Activated T-cell treated with anti-CD3 and anti-CD28 coated beads, Interleukin-2, amount 50 U/mL, for 72 hours (primary cell): ENCODE data around the gene UNC13A. TPM values are rescaled to one million over a fixed set of nuclear protein-coding genes. Genes with fewer than 3 reads are reported as not detected.

ENCODE experiments used
- ATAC-seq, 2 donors: fragments of 150-1000 bp; cut with Tn5 transposase; replicated peaks in 1 of 2; 2 replicates each; pipeline ENCODE4 v1.10.0; 2021; ENCODE audit warnings: moderate library complexity in 2 of 2, mild to moderate bottlenecking in 1 of 2
- DNase-seq, 2 donors: peaks; one replicate each; pipeline ENCODE4 v3.0.0; 2021 to 2022; ENCODE audit warnings: mixed read lengths in 1 of 2
- H3K27ac Mint-ChIP-seq: one replicate; pipeline ENCODE4 v1.8.0; 2022; ENCODE audit warnings: mild to moderate bottlenecking, moderate library complexity, mixed read lengths
- H3K27me3 Mint-ChIP-seq: one replicate; pipeline ENCODE4 v1.8.0; 2022; ENCODE audit warnings: low read depth, mixed read lengths
- H3K36me3 Mint-ChIP-seq, 2 donors: one replicate each; pipeline ENCODE4 v1.8.0; 2022; ENCODE audit warnings: mixed read lengths in 2 of 2, mild to moderate bottlenecking in 1 of 2; ENCODE audit not compliant: insufficient read depth in 2 of 2
- H3K4me1 Mint-ChIP-seq: one replicate; pipeline ENCODE4 v1.8.0; 2022; ENCODE audit warnings: low read depth, mixed read lengths
- H3K4me3 Mint-ChIP-seq, 2 donors: one replicate each; pipeline ENCODE4 v1.8.0; 2022; ENCODE audit warnings: mild to moderate bottlenecking in 2 of 2, mixed read lengths in 2 of 2, moderate library complexity in 2 of 2
- H3K9me3 Mint-ChIP-seq, 2 donors: one replicate each; pipeline ENCODE4 v1.8.0; 2022; ENCODE audit warnings: mixed read lengths in 2 of 2
- total RNA-seq, 2 donors: library from RNA; stranded (reverse); gene quantifications; one replicate each; pipeline ENCODE4 v1.2.3, GENCODE V29; 2022

Gene UNC13A
- total RNA-seq, 2 donors from 2014 or later, result 0.31 to 0.32 TPM

GRCh38 chr19:17673937-17674799, 14.0 kb downstream of the UNC13A start:
- Mint-ChIP-seq H3K4me1 (no peaks in the 10 kb centered on the region), H3K27me3 (peaks cover 25% of the 10 kb centered on the region), H3K9me3 (peaks cover 1 to 2% of the 10 kb centered on the region in 2 donors), H3K36me3 (no peaks in the 10 kb centered on the region), H3K4me3 (no peak overlapping the region), H3K27ac (no peak overlapping the region)
- DNase-seq, result no peak
- no peak for ATAC-seq

GRCh38 chr19:17671906-17672305, 16.2 kb downstream of the UNC13A start:
- Mint-ChIP-seq H3K4me1 (no peaks in the 10 kb centered on the region), H3K36me3 (no peaks in the 10 kb centered on the region)
- no peak for DNase-seq

DNA sequence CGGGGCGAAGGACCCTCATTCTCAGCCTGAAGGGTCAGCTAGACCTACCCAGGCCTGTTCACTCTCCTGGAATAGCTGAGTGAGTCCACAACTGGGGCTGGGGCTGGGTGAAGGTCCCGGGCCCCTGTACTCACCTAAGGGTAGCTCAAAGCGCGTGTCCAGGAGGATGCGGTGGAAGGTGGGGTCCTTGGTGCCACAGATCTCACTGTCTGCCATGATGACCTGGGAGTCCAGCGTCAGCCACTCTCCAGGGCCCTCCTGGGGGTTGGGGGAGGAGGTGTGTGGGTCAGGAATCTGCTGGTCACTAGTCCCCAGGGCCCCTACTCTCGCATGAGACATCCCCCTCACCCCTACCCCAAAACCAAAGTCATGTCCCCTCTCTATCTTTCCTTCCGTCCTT, 18.7 kb downstream of the UNC13A start:
- Mint-ChIP-seq H3K9me3 (peaks cover 1 to 5% of the 10 kb centered on the region in 2 donors), H3K27me3 (peaks cover 6% of the 10 kb centered on the region), H3K27ac (no peak overlapping the region), H3K4me3 (no peak overlapping the region), H3K4me1 (no peaks in the 10 kb centered on the region), H3K36me3 (peaks cover 7 to 10% of the 10 kb centered on the region in 2 donors)
- ATAC-seq (no peak), DNase-seq (no peak)

More at GRCh38 chr19:17671906-17672305, 16.2 kb downstream of the UNC13A start:
- Mint-ChIP-seq H3K4me3 (no peak overlapping the region), H3K27me3 (peaks cover 10% of the 10 kb centered on the region), H3K27ac (no peak overlapping the region), H3K9me3 (peaks cover 1 to 2% of the 10 kb centered on the region in 2 donors)
- no peak for ATAC-seq

- Mint-ChIP-seq H3K9me3 (peaks cover 0 to 4% of the 10 kb centered on the region in 2 donors), H3K36me3 (peaks cover 7 to 10% of the 10 kb centered on the region in 2 donors), H3K27ac (no peak overlapping the region), H3K4me3 (no peak overlapping the region), H3K27me3 (no peaks in the 10 kb centered on the region), H3K4me1 (no peaks in the 10 kb centered on the region)
- ATAC-seq (no peak), DNase-seq (no peak)
Observed at GRCh38 chr19:17665058-17665457, 23.1 kb downstream of the UNC13A start.

DNA sequence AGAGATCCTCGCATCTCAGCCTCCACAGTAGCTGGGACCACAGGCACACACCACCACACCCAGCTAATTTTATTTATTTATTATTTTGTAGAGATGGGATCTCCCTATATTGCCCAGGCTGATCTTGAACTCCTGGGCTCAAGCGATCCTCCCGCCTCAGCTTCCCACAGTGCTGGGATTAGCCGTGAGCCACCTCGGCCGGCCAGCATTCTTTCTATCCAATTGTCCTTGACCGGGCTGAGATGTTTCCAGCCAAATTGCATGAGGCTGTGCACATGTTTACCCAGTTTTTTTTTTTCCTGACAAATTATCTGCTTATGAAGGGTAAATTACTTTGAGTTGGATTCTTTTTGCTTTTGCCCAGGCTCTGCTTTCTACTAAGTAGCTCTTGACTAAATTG, 28.2 kb downstream of the UNC13A start:
- DNase-seq (no peak), ATAC-seq (no peak)
- Mint-ChIP-seq H3K4me3 (no peak overlapping the region), H3K27ac (no peak overlapping the region), H3K27me3 (peaks cover 14% of the 10 kb centered on the region), H3K4me1 (no peaks in the 10 kb centered on the region), H3K9me3 (peaks cover 0 to under 1% of the 10 kb centered on the region in 2 donors), H3K36me3 (peaks cover 3 to 4% of the 10 kb centered on the region in 2 donors)

DNA sequence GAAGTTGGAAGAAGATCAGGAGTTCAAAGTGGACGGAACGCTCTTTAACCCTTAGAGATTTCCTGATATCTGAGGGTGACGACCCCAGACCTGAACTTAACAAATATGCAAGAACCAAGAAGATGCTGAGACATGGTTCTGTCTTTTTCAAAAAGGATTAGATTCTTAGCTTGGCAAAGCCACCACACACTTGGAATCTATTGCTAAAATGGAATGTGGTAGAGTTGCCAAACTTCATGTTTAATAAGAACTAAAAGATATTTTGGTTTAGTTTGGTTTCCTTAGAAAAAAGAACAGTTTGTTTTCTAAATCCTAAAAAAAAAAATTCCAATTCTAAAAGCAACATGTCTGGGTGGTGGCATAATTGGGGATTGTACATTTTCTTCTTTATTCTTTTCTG, 29.5 kb downstream of the UNC13A start:
- no peaks in the 10 kb centered on the region for H3K9me3 Mint-ChIP-seq
- no peak overlapping the region for H3K4me3 Mint-ChIP-seq
- peaks cover 24% of the 10 kb centered on the region for H3K27me3 Mint-ChIP-seq
- no peak for ATAC-seq
- H3K4me1 Mint-ChIP-seq, result no peaks in the 10 kb centered on the region
- no peak for DNase-seq
- H3K27ac Mint-ChIP-seq, result no peak overlapping the region
- H3K36me3 Mint-ChIP-seq, result peaks cover 0 to 1% of the 10 kb centered on the region in 2 donors

DNA sequence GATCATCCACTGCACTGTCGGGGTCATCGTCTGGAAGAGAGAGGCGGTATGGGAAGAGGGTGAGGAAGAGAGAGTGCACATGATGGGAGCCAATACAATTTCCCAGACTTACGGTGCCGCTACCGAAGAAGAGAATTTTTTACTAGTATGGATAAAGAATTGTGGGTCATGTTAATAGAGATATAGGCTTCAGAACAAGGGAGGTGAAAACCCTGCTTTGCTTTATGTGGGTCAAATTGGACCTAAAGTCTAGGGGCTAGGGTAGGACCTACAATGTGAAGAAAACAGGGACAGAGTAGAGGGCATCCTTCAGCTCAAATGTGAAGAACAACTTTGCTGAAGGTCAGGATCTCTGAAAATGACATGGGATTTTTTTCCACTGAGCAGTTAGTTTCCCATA, 29.9 kb downstream of the UNC13A start:
- H3K27me3 Mint-ChIP-seq, result peaks cover 24% of the 10 kb centered on the region
- ATAC-seq, result no peak
- no peak overlapping the region for H3K4me3 Mint-ChIP-seq
- H3K27ac Mint-ChIP-seq, result no peak overlapping the region
- no peak for DNase-seq
- H3K9me3 Mint-ChIP-seq, result no peaks in the 10 kb centered on the region
- peaks cover 0 to 1% of the 10 kb centered on the region in 2 donors for H3K36me3 Mint-ChIP-seq
- no peaks in the 10 kb centered on the region for H3K4me1 Mint-ChIP-seq

- Mint-ChIP-seq H3K36me3 (peaks cover 0 to 1% of the 10 kb centered on the region in 2 donors), H3K27me3 (peaks cover 24% of the 10 kb centered on the region), H3K9me3 (no peaks in the 10 kb centered on the region), H3K27ac (no peak overlapping the region), H3K4me1 (no peaks in the 10 kb centered on the region), H3K4me3 (no peak overlapping the region)
- ATAC-seq (no peak), DNase-seq (no peak)
Observed at GRCh38 chr19:17656970-17657369, 31.2 kb downstream of the UNC13A start.

GRCh38 chr19:17655751-17656472, 32.2 kb downstream of the UNC13A start:
- no peak overlapping the region for H3K4me3 Mint-ChIP-seq
- no peaks in the 10 kb centered on the region for H3K4me1 Mint-ChIP-seq
- ATAC-seq (no peak), DNase-seq (no peak)
- peaks cover 0 to 1% of the 10 kb centered on the region in 2 donors for H3K36me3 Mint-ChIP-seq
- H3K9me3 Mint-ChIP-seq, result no peaks in the 10 kb centered on the region
- H3K27me3 Mint-ChIP-seq, result peaks cover 24% of the 10 kb centered on the region
- no peak overlapping the region for H3K27ac Mint-ChIP-seq

DNA sequence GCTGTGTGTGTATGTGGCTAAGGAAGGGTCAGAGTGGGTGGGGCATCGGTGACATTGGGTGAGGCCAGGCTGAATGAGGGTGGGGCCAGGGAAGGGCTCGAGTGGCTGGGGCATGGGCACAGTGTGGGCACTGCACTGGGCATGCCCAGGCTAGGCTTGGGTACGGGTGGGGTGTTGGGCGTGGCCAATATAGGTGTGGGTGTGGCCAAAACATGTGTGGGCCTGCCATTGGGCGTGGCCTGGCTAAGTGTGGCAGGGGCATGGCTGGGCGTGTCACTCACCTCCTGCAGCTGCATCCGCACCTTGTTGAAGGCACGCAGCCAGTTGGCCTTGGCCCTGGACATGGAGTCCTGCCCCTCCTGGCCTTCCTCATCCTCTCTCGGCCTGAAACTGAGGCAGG, 33.2 kb downstream of the UNC13A start:
- H3K27me3 Mint-ChIP-seq, result peaks cover 24% of the 10 kb centered on the region
- DNase-seq, result peak; percentile 5
- H3K9me3 Mint-ChIP-seq, result no peaks in the 10 kb centered on the region
- H3K4me3 Mint-ChIP-seq, result no peak overlapping the region
- no peak overlapping the region for H3K27ac Mint-ChIP-seq
- no peaks in the 10 kb centered on the region for H3K4me1 Mint-ChIP-seq
- ATAC-seq, result no peak
- peaks cover 0 to 1% of the 10 kb centered on the region in 2 donors for H3K36me3 Mint-ChIP-seq

GRCh38 chr19:17652627-17653026, 35.5 kb downstream of the UNC13A start:
- no peak for DNase-seq
- Mint-ChIP-seq H3K27me3 (peaks cover 16% of the 10 kb centered on the region), H3K36me3 (peaks cover 0 to 1% of the 10 kb centered on the region in 2 donors), H3K4me1 (no peaks in the 10 kb centered on the region), H3K27ac (no peak overlapping the region), H3K4me3 (no peak overlapping the region), H3K9me3 (no peaks in the 10 kb centered on the region)
- no peak for ATAC-seq

DNA sequence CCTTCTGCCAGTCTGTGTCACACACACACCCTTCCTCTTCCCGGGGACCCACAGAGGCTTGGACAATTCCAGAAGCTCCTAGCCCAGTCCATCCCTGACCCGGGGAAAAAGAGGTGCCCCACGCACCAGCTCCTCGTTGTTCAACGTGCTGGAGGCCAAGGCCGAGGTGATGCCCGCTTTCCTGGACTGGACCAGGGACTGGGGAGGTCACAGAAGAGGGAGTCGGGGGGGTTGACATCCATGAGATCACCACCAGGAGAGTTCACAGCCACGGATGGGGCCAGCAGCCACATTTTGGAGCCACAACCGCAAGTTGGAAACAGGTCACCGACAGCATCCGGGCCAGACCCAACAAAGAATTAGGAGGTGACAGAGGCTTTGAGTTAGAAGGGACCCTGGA, 39.4 kb downstream of the UNC13A start:
- no peaks in the 10 kb centered on the region for H3K36me3 Mint-ChIP-seq
- no peak overlapping the region for H3K27ac Mint-ChIP-seq
- H3K9me3 Mint-ChIP-seq, result no peaks in the 10 kb centered on the region
- H3K27me3 Mint-ChIP-seq, result peaks cover 1% of the 10 kb centered on the region
- DNase-seq, result no peak
- H3K4me3 Mint-ChIP-seq, result no peak overlapping the region
- no peaks in the 10 kb centered on the region for H3K4me1 Mint-ChIP-seq
- no peak for ATAC-seq

DNA sequence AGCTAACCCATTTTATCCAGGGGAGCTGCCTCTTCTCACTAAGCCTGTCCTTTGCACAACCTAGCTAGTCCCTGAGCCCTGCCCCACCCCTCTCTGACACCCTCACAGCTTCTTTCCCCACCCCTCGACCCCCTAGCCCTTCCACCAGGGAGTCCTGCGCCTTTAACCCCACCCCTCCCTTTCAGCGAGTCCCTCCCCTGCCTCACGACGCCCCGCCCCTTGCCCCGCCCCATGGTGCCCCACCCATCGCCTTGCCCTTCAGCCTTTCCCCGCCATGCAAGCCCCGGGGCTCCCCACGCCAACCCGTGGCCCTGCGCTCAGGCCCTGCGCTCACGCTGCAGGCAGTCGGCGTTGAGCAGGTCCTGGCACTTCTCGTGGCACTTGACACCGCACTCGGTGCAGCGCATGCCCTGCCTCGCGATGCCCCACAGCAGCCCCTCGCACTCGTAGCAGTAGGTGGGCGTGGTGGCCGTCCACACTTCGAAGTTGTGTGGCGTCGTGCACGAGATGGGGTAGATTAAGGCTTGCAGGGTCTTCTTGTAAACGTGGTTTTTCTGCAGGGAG, 40.0 kb downstream of the UNC13A start:
- no peaks in the 10 kb centered on the region for H3K9me3 Mint-ChIP-seq
- no peak overlapping the region for H3K4me3 Mint-ChIP-seq
- H3K27ac Mint-ChIP-seq, result no peak overlapping the region
- peaks cover 5% of the 10 kb centered on the region for H3K27me3 Mint-ChIP-seq
- no peaks in the 10 kb centered on the region for H3K36me3 Mint-ChIP-seq
- no peaks in the 10 kb centered on the region for H3K4me1 Mint-ChIP-seq
- DNase-seq (no peak), ATAC-seq (no peak)
